Mammary epithelial cell (primary cell): ENCODE data around the gene GUCY2D.

Source experiments
- EZH2 ChIP-seq: IDR thresholded peaks from 2 replicates; pipeline ENCODE4 v1.6.1; 2012; ENCODE audit warnings: low read length, inconsistent platforms, borderline replicate concordance
- TF ChIP-seq, protein P1 (sequence below), 2 donors: IDR thresholded peaks in 1 of 2; conservative IDR thresholded peaks in 1 of 2; 2 replicates each; pipeline ENCODE4 v1.5.1; 2011 to 2012; ENCODE audit warnings: inconsistent platforms in 2 of 2, low read length in 2 of 2, mild to moderate bottlenecking in 2 of 2, control low read depth in 1 of 2, low read depth in 1 of 2; ENCODE audit not compliant: insufficient read depth in 1 of 2; ENCODE audit errors: extremely low read depth in 1 of 2

DNA sequence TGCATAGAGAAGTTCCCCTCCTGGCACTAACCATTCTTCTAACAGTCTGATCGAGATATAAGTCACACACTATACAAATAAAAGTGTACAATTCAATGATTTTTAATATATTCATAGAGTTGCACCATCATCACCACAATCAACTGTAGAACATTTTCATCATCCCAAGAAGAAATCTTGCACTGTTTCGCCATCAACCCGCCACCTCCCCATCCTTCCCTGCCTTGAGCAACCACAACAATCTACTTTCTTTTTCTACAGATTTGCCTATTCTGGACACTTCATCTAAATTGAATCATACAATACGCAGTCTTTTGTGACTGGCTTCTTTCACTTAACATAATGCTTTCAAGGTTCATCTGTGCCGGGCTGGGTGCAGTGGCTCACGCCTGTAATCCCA lies 33.0 kb upstream of the GUCY2D start:
- TF ChIP-seq, protein P1, sequence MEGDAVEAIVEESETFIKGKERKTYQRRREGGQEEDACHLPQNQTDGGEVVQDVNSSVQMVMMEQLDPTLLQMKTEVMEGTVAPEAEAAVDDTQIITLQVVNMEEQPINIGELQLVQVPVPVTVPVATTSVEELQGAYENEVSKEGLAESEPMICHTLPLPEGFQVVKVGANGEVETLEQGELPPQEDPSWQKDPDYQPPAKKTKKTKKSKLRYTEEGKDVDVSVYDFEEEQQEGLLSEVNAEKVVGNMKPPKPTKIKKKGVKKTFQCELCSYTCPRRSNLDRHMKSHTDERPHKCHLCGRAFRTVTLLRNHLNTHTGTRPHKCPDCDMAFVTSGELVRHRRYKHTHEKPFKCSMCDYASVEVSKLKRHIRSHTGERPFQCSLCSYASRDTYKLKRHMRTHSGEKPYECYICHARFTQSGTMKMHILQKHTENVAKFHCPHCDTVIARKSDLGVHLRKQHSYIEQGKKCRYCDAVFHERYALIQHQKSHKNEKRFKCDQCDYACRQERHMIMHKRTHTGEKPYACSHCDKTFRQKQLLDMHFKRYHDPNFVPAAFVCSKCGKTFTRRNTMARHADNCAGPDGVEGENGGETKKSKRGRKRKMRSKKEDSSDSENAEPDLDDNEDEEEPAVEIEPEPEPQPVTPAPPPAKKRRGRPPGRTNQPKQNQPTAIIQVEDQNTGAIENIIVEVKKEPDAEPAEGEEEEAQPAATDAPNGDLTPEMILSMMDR (conservative IDR thresholded peaks at IDR 0.05 in 1 of 2, IDR thresholded peaks at IDR 0.05 in 1 of 2; ENCODE audit: extremely low read depth in 1 of 2, insufficient read depth in 1 of 2, low read depth in 1 of 2, low read length in 2 of 2), result no peak
- TF ChIP-seq EZH2, result no peak
